ENCODE measurements around the gene DNAH10.

Gene DNAH10

DNA sequence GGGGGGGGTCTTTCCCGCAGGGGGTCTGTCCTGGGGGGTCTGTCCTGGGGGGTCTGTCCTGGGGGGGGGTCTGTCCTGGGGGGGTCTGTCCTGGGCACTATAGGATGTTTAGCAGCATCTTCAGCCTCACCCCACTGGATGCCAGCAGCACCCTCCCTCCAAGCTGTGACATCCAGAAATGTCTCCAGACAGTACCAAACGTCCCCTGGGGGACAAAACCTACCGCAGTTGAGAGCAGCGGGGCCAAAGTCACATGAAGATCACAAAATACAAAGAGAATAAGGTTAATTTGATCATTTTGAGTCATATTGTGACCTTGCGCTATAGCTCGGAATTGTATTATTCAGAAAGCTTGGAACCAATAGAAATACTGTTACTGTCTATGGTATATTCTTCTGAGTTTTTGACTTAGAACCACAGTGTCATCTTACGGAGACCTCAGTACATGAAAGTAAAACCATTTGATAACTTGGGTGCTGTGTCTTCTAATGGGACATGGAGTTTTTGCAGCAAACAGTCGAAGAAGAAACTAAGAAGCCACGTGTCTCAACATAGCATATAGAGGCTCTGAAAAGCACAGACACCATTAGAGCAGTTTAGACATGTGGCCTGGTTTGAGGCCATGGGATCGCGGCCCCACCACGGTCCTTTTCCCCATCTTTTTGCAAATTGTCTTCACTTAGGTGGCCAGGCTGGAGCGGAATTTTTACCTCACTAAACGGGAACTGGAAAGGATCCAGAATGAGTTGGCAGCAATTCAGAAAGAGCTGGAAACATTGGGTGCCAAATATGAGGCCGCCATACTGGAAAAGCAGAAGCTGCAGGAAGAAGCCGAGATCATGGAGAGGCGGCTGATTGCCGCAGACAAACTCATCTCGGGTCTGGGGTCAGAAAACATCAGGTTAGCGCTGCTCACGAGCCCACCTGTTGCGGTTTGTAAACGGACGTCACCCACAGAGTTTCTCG, 150.6 kb downstream of the DNAH10 start:
- no peak for DNase-seq

DNA sequence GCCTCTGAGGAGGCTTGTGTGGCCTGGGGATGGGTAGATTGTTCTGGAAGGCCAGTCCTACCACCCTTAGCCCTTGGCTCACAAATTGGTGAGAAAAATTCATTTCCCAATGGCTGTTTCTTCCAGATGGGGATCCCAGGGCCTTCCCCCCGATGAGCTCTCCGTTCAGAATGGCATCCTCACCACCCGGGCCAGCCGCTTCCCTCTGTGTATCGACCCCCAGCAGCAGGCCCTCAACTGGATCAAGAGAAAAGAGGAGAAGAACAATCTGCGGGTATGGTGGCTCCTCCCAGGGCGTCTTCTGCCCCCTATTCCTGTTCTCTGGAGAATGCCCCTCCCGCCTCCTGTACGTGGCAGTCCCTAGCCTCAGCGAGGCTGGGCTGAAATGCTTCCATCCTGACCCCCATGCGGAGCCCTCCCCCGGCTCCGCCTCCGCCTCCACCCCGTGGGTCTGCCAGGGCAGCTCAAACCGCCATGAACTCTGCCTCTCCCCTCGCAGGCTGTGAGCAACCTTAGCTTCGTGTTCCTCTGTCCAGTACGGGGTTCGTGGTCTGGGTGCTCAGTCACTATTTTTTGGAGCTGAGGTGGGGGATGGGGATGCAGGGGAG, 152.7 kb downstream of the DNAH10 start:
- DNase-seq, result no peak

- DNase-seq, result no peak
Observed at GRCh38 chr12:123916729-123917128, 154.6 kb downstream of the DNAH10 start.

- no peak for DNase-seq
Observed at GRCh38 chr12:123917337-123917850, 155.3 kb downstream of the DNAH10 start.

GRCh38 chr12:123919980-123920360, 157.9 kb downstream of the DNAH10 start:
- no peak for DNase-seq

- no peak for DNase-seq
Observed at GRCh38 chr12:123923038-123923437, 160.9 kb downstream of the DNAH10 start.

GRCh38 chr12:123923927-123924326, 161.8 kb downstream of the DNAH10 start:
- no peak for DNase-seq

GRCh38 chr12:123924539-123924938, 162.4 kb downstream of the DNAH10 start:
- no peak for DNase-seq

DNA sequence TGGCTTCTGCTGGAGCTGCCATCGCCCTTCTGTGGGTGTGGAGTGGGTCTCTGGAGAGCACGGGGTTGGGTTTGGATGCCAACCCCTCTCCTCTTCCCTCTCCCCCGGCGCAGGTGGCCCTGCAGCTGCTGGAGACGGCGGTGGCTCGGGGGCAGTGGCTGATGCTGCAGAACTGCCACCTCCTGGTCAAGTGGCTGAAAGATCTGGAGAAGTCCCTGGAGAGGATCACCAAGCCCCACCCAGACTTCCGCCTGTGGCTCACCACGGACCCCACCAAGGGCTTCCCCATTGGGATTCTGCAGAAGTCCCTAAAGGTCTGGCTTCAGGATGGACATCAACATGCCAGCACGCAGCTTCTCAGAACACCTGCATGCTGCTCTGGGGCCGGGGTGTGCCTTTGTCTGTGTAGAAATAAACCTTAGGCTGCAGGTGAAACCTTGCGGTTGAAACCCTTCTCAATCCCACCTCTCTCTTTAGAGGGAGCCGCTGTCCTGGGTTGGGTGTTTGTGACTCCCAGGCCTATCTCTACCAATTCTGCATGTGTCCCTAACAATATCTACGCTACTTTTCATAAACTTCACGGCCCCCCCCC, 166.3 kb downstream of the DNAH10 start:
- DNase-seq, result no peak

DNA sequence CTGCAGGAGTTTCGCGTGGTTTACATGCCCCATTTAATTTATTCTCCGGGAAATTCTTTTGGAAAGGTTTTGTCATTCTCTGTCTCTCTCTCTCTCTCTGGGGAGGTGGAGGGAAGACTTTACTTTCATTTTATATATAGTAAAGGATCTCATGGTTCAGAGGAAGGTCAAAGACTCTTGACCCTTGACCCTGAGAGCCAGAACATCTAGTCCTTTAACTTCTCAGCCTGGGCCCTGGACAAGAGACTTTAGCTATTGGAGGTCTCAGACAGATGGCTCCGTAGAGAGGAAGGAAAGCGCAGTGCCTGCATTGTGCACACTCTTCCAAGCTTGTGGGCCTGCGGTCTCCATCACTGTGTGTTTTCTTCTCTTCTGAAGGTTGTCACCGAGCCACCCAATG, 166.8 kb downstream of the DNAH10 start:
- no peak for DNase-seq

- DNase-seq, result no peak
Observed at GRCh38 chr12:123929946-123930583, 168.0 kb downstream of the DNAH10 start.

DNA sequence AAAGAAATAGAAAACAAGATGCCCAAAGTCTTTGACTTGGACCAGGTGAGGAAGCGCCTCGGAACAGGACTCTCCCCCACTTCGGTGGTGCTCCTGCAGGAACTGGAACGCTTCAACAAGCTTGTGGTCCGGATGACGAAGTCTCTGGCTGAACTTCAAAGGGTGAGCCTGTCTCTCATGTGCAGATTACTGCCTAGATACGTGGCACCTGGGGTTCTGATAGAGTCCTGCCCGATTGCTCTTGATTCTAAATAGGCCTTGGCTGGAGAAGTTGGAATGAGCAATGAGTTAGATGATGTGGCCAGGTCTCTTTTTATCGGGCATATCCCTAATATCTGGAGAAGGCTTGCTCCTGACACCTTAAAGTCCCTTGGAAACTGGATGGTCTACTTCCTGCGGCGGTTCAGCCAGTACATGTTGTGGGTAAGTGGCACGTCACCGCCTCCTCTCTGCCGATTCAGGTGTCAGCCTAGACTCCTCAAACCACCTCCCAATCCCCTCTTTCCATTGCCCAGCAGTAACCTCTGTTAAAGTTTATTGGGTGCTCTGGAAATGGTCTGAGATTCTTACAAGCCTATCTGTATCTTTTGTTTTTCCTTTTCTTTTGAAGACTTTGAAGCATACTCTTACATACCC, 169.7 kb downstream of the DNAH10 start:
- peak; percentile 32 for DNase-seq

DNA sequence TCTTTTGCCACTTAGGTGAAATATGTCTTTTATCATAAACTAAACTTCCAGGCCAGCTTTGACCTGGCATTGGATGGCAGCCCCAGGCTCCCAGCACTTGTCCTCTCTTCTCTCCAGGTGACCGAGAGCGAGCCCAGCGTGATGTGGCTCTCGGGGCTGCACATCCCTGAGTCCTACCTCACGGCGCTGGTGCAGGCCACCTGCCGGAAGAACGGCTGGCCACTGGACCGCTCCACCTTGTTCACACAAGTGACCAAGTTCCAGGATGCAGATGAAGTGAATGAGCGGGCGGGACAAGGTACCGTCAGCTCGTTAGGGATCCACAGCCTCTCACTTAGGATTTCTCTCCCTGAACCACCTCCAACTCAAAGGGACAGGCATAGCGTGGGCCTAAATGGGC, 171.1 kb downstream of the DNAH10 start:
- no peak for DNase-seq

GRCh38 chr12:123934016-123934620, 172.0 kb downstream of the DNAH10 start:
- no peak for DNase-seq

DNA sequence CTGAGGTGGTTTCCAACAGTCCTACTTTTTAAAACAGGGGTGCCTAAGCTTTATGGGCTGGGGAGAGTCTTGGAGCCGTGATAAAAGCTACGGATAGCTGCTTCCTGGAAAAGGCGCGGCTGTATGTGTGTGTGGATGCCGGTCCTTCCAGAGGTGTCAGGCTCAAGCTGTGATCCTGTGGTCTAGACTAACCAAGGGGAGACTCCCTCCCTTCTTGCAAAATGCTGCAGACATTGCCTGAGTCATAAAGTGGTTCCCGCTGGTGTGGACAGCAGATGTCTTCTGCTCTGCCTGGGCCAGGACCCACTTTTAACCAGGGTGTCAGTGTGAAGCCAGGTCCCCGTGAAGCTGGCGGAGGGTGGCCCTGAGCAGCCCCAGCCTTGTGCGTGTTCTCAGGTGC, 172.7 kb downstream of the DNAH10 start:
- peak; percentile 22 for DNase-seq

GRCh38 chr12:123935956-123936355, 173.9 kb downstream of the DNAH10 start:
- no peak for DNase-seq

- DNase-seq, result no peak
Observed at GRCh38 chr12:123936471-123936870, 174.4 kb downstream of the DNAH10 start.

DNA sequence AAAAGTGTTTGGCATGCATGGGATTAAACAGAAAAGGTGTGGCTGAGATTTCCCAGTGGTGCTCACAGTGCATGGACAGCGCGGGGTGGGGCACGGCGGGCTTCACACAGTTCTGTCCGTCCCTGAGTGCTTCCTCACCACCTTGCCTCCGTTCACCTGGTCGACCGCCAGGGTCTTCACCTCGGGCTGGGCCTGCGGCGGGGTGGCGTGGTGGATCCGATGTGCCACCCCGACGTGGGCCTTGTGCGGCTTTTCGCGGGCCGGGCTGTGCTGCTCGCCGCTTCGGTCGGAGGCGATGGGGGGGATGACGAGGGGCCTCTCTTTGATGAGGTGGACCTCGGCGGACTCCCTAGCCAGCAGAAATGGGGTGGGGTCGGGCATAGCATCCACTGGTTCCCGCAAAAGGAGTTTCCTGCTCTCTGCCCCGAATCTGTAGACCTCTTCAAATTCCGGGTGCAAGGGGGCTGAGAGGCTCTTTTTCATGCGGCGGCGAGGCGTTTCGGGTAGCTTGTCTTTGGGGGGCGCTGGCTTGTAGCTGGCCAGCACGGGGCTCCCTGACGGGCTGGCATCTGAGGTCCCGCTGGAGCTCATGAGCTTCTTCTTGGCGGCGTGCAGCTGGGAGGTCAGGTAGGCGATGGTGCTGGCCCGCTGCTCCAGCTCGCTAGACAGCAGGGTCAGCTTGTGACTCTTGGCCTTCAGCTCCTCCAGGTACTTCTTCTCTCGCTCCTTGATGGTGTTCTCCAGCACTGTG, 175.0 kb downstream of the DNAH10 start:
- no peak for DNase-seq

DNA sequence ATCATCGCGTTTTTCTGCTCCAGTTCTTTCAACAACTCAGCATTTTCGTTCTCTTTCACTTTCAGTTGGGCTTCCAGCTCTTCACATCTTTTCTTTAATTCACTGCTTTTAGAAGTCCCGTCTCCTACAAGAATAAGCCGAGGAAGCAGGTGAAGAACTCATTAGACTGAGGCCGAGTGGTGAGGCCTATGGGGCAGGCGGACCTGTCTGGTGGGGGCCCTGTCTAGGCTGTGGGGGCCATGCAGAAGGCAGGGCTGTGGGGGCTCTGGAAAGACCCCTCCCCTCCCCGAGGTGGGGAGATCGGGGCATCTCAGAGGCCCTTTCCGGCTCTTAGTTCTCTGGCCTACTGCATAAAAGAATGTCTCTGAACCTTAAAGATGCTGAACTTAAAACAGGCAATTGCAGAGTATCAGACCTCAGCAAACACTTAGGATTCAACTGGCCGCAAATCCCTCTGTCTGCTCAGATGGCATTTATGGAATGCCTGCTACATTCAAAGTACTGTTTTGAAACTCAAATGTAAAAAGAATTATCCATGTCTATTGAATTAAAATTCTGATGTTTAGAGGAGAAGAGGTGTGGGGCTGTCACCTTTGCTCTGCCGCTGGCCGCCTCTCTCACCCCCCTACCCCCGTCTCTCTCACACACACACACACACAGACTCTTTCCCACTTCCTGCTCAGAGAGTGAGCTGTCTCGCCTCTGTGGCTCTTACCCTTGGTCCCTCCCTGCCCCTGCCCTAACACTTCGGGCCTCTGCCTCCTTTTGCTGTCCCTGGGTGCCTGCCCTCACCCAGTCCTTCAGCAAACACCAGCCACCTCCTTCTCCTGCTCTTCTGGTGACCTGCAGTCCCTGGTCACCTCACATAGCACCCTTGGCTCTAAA, 175.8 kb downstream of the DNAH10 start:
- DNase-seq, result peak; percentile 63
